Measurements from ENCODE around the gene APBB1IP. TPM values are rescaled to one million over a fixed set of nuclear protein-coding genes. Genes with fewer than 3 reads are reported as not detected.
"Not testable (repeated sequence)": the region's sequence is repeated elsewhere in the genome, so short reads cannot be mapped to it uniquely, and the experiment has no call there.

The APBB1IP gene
- polyA plus RNA-seq, 1 experiment, result 0.04 TPM

DNA sequence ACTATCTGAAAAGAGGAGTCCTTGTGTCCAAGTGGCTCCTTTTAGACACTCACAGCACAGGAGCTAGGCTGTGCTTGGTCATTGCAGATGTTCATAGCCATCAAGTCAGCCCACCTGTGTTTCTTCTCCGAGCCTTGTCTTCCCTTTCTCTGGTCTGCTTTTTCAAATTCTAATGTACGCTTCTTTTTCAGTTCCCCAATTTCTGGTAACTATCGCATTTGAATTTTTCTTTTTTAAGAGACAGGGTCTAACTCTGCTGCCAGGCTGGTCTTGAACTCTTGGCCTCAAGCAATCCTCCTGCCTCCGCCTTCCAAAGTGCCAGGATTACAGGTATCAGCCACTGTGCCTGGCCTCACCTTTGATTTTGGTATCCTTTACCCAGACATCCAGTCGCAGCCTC, 18.9 kb downstream of the APBB1IP start:
- TF ChIP-seq, protein P1, sequence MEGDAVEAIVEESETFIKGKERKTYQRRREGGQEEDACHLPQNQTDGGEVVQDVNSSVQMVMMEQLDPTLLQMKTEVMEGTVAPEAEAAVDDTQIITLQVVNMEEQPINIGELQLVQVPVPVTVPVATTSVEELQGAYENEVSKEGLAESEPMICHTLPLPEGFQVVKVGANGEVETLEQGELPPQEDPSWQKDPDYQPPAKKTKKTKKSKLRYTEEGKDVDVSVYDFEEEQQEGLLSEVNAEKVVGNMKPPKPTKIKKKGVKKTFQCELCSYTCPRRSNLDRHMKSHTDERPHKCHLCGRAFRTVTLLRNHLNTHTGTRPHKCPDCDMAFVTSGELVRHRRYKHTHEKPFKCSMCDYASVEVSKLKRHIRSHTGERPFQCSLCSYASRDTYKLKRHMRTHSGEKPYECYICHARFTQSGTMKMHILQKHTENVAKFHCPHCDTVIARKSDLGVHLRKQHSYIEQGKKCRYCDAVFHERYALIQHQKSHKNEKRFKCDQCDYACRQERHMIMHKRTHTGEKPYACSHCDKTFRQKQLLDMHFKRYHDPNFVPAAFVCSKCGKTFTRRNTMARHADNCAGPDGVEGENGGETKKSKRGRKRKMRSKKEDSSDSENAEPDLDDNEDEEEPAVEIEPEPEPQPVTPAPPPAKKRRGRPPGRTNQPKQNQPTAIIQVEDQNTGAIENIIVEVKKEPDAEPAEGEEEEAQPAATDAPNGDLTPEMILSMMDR (IDR thresholded peaks at IDR 0.05; ENCODE audit: low read depth, low read length), result no peak
- no peak for DNase-seq (ENCODE audit: low read depth, low spot score)
- H3K27ac ChIP-seq (ENCODE audit: low read depth, low read length), result no peak overlapping the region
- no peaks in the 10 kb centered on the region for H3K27me3 ChIP-seq (ENCODE audit: control insufficient read depth, insufficient read depth, low read length)
- peaks cover 7% of the 10 kb centered on the region; the same call in 1 of the 2 replicates for H3K9me3 ChIP-seq (ENCODE audit: control insufficient read depth, insufficient read depth, low read length)
- no peak overlapping the region for H3K4me3 ChIP-seq (ENCODE audit: low read depth, low read length)
- ChIA-PET CTCF (no interaction called here), POLR2A (no interaction called here)

GRCh38 chr10:26460736-26461135, 22.6 kb downstream of the APBB1IP start:
- CTCF ChIA-PET, result no interaction called here
- H3K9me3 ChIP-seq (ENCODE audit: control insufficient read depth, insufficient read depth, low read length), result peaks cover 8% of the 10 kb centered on the region; the same call in 1 of the 2 replicates
- POLR2A ChIA-PET, result no interaction called here

DNA sequence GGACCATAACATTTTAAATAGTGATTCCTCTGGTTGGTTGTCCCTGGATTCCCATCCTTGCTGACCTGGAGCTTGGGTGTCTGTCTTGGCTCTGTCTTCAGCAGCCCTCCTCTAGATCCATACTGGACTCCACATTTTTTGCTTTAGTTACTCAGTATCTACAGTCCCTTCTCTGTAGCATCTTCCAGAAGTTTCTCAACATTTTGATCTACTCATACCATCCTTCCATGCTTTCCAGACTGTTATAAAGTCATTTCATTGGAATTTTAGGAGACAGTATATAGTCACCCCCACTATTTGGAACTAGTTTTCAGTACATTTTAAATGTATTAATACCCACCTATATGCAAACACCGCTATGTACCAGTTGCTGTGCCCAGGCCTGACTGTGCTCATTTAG, 25.8 kb downstream of the APBB1IP start:
- Histone ChIP-seq H3K4me3 (ENCODE audit: low read depth, low read length) (no peak overlapping the region), H3K27me3 (ENCODE audit: control insufficient read depth, insufficient read depth, low read length) (no peaks in the 10 kb centered on the region), H3K9me3 (ENCODE audit: control insufficient read depth, insufficient read depth, low read length) (peaks cover 18% of the 10 kb centered on the region; the same call in 1 of the 2 replicates), H3K27ac (ENCODE audit: low read depth, low read length) (no peak overlapping the region)
- ChIA-PET POLR2A (no interaction called here), CTCF (no interaction called here)
- TF ChIP-seq, protein P1 (IDR thresholded peaks at IDR 0.05; ENCODE audit: low read depth, low read length), result no peak
- no peak for DNase-seq (ENCODE audit: low read depth, low spot score)

More at GRCh38 chr10:26460736-26461135, 22.6 kb downstream of the APBB1IP start:
- TF ChIP-seq, protein P1 (IDR thresholded peaks at IDR 0.05; ENCODE audit: low read depth, low read length), result no peak
- Histone ChIP-seq H3K4me3 (ENCODE audit: low read depth, low read length) (no peak overlapping the region), H3K27ac (ENCODE audit: low read depth, low read length) (no peak overlapping the region), H3K27me3 (ENCODE audit: control insufficient read depth, insufficient read depth, low read length) (no peaks in the 10 kb centered on the region)
- no peak for DNase-seq (ENCODE audit: low read depth, low spot score)

DNA sequence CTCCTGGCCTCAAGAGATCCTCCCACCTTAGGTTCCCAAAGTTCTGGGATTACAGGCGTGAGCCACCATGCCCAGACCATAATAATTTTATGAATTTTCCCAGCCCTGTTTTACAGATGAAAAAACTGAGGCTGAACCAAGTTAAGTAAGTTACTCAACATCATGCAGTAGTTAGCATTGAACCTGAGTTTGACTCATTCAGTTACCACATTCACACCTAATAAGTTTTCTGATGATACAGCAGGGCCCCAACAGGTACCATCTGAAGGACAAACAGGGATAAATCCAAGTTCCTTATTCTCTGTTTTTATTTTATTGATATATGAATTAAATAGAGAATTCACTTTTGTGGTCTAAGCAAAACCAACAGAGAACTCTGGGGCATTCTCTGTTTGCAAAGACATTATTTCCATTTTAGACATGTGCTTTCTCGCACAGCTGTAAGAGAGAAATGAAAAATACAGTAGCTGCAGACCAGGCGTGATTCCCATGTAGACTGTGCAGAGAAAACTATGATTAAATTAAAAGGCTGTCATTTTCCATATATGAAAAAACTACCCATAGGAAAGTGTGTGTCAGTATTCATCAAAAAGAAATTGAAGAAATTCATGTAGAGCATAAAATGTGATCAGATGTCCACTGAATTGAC, 26.6 kb downstream of the APBB1IP start:
- peaks cover 18% of the 10 kb centered on the region; the same call in 1 of the 2 replicates for H3K9me3 ChIP-seq (ENCODE audit: control insufficient read depth, insufficient read depth, low read length)
- POLR2A ChIA-PET, result no interaction called here
- TF ChIP-seq, protein P1 (IDR thresholded peaks at IDR 0.05; ENCODE audit: low read depth, low read length), result no peak

DNA sequence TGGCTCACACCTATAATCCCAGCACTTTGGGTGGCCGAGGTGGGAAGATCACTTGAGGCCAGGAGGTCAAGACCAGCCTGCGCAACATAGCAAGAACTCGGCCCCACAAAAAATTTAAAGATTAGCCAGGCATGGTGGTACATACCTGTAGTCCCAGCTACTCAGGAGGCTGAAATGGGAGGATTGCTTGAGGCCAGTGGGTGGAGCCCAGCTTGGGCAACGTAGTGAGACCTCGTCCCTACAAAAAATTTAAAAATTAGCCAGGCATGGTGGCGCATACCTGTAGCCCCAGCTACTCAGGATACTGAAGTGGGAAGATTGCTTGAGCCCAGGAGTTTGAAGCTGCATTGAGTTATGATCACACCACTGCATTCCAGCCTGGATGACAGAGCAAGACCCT, 28.4 kb downstream of the APBB1IP start:
- H3K9me3 ChIP-seq (ENCODE audit: control insufficient read depth, insufficient read depth, low read length), result peaks cover 19% of the 10 kb centered on the region
- H3K4me3 ChIP-seq (ENCODE audit: low read depth, low read length); CTCF ChIA-PET; H3K27me3 ChIP-seq (ENCODE audit: control insufficient read depth, insufficient read depth, low read length); DNase-seq (ENCODE audit: low read depth, low spot score); H3K27ac ChIP-seq (ENCODE audit: low read depth, low read length); POLR2A ChIA-PET: not testable (repeated sequence)

More for the DNA sequence above, 26.6 kb downstream of the APBB1IP start:
- no peak for DNase-seq (ENCODE audit: low read depth, low spot score)
- CTCF ChIA-PET, result no interaction called here
- Histone ChIP-seq H3K4me3 (ENCODE audit: low read depth, low read length) (no peak overlapping the region), H3K27me3 (ENCODE audit: control insufficient read depth, insufficient read depth, low read length) (no peaks in the 10 kb centered on the region), H3K27ac (ENCODE audit: low read depth, low read length) (no peak overlapping the region)
